GM13976 (cell line): Measurements from ENCODE around the gene SH3RF3.

ENCODE experiments used
- DNase-seq: peaks from one replicate; pipeline ENCODE4 v3.0.0; 2012; ENCODE audit warnings: low spot score
- in situ Hi-C: fragments of 300-500 bp; cut with MboI; formaldehyde crosslinking; loops from one replicate; pipeline ENCODE4 v1.12.0; 2022; ENCODE audit warnings: low sequenced_read_pairs, mixed read lengths, inconsistent platforms; ENCODE audit not compliant: unreplicated experiment
- TF ChIP-seq, protein P1 (sequence below): IDR thresholded peaks from 2 replicates; pipeline ENCODE4 v1.5.1; 2012; ENCODE audit warnings: borderline replicate concordance, mild to moderate bottlenecking; ENCODE audit not compliant: insufficient read depth; ENCODE audit errors: extremely low read depth, missing control alignments, control extremely low read depth

SH3RF3 gene

DNA sequence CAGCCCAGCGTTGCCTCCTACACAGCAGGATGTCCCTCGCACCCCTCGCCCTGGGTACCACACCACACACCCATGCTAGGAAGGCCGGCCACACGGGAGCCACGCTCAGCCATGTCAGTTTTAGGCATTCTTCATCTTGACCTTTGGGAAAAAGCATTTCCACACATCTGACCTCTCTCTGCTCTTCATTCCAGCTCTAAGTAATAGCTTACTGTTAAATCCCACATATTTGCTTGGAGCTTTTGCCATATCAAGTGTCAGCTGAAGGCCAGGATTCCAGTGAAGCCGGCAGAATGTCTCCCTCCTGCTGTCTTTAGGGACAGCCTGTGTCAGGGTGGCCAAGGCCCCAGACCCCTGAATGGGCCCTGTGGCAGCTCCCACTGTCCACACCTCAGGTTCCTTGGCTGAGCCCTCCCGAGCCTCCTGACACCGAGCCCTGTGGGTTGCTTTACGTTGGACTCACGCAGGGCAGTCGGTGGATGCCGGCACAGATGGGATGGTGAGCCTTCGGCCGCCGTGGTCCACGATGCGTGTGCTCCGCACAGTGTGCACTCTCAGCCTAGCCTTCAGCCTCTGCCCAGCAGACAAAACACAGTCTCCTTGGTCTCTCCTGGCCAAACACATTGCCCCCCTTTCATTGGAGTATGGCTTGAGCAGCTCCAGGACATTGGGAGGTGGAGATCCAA lies 282.8 kb downstream of the SH3RF3 start:
- no peak for DNase-seq
- in situ Hi-C loops: no loop called here
- TF ChIP-seq, protein P1, sequence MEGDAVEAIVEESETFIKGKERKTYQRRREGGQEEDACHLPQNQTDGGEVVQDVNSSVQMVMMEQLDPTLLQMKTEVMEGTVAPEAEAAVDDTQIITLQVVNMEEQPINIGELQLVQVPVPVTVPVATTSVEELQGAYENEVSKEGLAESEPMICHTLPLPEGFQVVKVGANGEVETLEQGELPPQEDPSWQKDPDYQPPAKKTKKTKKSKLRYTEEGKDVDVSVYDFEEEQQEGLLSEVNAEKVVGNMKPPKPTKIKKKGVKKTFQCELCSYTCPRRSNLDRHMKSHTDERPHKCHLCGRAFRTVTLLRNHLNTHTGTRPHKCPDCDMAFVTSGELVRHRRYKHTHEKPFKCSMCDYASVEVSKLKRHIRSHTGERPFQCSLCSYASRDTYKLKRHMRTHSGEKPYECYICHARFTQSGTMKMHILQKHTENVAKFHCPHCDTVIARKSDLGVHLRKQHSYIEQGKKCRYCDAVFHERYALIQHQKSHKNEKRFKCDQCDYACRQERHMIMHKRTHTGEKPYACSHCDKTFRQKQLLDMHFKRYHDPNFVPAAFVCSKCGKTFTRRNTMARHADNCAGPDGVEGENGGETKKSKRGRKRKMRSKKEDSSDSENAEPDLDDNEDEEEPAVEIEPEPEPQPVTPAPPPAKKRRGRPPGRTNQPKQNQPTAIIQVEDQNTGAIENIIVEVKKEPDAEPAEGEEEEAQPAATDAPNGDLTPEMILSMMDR: no peak

DNA sequence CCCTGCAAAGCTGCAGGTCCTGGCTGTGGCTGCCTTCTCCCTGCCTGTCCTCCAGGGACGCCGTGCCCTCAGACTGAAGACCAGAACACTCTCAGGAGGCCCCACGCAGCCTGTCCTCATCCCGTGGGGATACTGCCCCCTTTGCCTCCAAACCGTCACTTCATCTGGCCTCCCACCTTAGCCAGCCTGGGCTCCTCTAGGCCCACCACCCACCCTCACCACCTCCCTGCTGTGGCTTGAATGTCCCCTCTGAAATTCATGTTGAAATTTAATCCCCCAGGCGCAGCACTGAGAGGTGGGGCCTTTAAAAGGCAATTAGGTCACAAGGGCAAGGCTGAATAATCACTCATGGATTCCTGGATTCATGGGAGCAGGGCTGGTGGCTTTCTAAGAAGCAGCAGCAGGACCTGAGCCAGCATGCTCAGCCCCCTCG lies 286.6 kb downstream of the SH3RF3 start:
- TF ChIP-seq, protein P1: no peak
- in situ Hi-C loops: no loop called here
- no peak for DNase-seq

DNA sequence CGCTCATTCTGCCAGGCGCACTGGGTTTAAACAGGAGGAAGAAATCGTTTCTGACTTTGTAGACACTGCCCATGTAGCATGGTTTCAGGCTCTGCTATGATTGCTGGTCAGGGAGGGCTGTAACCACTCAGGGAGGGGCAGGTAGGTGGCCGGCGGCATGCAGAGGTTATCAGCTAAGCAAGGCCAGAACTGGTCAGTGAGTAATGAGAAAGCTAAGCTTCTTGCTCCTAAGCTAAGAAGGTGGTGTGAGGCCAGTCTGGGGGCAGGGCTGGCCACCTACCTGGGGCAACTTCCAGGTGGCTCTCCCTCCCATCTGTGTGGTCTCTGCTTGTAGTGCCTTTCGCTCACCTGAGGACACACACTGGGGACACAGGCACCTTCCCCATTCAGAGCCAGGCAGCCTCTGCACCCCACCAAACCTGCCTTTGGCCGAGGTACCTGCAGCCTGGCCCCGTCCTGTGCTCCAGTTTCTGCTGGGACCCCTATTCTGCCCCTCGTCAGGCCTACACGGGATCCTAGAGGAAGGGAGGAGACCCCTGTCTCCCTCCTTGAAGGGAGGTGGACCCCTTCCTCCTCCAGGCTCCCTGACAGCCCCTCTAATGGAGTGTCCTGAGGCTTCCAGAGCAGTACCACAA lies 288.8 kb downstream of the SH3RF3 start:
- TF ChIP-seq, protein P1: no peak
- DNase-seq: no peak
- in situ Hi-C loops: no loop called here

DNA sequence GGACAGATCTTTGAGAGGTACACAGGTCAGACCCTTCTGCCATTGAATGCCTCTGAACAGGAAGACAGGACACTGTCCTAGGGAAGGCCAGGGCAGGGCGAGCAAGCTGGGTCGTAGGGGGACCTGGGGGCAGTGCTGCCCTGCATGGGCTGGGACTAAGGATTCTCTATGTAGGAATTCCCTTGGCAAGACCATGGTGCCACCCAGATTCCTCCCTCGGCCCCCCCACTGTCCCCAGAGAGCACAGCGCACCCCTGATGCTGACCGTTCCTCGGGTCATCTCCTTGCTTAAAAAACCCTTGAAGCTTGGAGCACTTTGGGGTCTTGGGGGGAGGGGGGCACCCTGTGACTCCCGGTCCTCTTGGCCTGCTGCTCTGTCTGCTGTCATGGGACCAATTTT lies 289.7 kb downstream of the SH3RF3 start:
- TF ChIP-seq, protein P1: no peak
- no peak for DNase-seq
- in situ Hi-C loops: no loop called here

DNA sequence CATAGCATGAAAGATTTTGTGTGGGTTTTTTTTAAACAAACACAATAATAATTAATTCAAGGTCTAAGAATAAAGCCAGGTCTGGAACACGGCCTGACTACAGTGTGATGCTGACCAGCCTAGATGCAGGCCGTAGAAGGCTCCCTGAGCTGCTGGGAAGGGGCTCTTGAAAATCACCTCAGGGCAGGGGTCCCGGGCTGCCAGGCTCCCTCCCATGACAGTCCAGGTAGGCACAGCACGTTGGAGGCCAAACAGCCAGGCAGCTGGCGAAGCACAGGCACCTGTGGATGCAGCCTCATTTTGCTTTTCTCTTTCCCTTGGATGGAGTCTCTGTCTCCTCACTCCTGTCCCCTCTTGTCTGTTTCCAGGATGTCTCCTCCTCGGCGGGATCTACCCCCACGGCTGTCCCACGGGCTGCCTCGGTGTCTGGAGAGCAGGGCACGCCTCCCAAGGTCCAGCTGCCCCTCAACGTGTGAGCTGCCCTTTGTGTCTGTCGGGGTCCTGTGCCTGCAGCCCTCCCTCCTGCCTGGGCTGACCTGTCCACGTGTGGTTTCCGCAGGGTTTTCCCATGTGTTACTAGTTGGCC lies 290.3 kb downstream of the SH3RF3 start:
- no peak for DNase-seq
- in situ Hi-C loops: no loop called here
- TF ChIP-seq, protein P1: no peak

DNA sequence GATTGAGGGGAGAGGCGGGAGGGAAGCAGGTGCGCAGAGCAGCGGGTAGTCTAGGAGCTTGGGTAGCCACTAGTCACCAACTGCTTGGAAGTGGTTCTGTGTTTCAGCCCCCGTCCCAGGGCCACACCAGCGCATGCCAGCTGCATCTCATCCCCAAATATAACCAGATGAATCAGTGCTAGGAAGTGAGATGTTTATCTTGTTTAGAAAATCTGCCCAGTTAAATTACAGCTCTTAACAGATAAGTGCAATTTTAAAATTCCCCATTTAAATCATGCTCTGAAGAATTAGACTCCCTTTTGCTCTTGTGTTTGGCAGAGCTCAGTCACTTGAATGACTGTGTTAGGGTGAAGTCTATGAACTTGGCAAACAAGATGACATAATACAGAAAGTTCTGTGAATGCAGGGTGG lies 291.0 kb downstream of the SH3RF3 start:
- TF ChIP-seq, protein P1: no peak
- no peak for DNase-seq
- in situ Hi-C loops: no loop called here

DNA sequence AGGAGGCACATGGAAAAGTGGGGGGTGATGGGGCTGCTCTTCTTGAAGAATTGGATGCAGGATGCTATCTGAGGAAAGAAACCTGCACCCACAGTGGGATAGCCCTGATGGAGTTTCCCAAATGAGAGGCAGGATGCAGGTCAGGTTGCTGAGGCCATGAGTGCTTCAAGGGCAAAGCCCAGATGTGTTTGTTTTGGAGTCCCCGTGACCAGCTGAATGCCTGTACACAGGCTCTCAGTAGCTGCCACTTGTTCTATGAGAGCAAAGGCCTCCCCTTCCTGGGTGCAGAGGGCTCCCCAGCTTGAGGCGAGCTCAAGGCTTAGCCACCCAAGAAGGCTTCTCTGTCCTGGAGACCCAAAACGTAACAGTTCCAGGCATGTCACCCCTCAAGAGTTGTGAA lies 292.1 kb downstream of the SH3RF3 start:
- TF ChIP-seq, protein P1: no peak
- in situ Hi-C loops: no loop called here
- no peak for DNase-seq
